GM21786 (cell line): ENCODE measurements around the gene OR11L1.

Source experiments
- ATAC-seq: cut with Tn5 transposase; IDR thresholded peaks from one replicate; pipeline ENCODE4 v1.9.1; 2021; ENCODE audit not compliant: unreplicated experiment

Gene OR11L1, protein sequence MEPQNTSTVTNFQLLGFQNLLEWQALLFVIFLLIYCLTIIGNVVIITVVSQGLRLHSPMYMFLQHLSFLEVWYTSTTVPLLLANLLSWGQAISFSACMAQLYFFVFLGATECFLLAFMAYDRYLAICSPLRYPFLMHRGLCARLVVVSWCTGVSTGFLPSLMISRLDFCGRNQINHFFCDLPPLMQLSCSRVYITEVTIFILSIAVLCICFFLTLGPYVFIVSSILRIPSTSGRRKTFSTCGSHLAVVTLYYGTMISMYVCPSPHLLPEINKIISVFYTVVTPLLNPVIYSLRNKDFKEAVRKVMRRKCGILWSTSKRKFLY

DNA sequence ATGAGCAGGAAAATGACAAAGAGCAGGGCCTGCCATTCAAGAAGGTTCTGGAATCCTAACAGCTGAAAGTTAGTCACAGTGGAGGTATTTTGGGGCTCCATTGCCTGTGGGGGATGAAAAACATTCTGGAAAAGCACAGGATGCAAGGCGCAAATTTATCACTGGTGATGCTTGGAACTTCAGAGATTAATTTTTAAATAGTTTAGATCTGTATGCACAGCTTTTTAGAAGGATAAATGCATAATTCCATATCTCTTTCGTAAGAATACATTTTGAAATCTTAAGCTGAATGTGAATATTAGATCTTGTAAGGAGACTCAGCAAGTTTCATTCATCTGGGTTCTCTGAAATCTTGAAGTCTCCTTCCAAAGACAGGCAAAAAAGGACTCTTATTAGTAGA is at the start of gene OR11L1:
OR11L1 (minus strand) TSS at position 101 of the 400 bp plus-strand sequence; CDS start at position 101, 0 bp downstream.
- no peak for ATAC-seq

DNA sequence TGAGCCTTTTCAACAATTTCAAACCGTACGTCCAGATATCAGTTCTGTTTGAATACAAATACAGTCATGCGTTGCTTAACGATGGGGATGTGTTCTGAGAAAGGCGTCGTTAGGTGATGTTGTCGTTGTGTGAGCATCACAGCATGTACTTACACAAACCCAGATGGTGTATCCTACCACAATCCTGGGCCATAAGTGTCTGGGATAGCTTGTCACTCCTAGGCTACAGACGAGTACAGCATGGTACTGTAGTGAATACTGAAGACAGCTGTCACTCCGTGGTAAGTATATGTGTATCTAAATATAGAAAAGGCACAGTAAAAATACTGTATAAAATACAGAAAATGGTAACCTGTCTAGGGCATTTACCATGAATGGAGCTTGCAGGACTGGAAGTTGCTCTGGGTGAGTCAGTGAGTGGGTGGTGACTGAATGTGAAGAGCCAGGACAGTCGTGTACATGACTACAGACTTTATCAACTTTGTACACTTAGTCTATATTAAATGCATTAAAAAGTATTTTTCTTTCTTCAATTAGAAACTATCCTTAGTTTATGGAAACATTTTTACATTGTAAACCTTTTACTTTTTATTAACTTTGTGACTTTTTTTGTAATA is 43.2 kb upstream of the OR11L1 start:
- ATAC-seq = no peak

DNA sequence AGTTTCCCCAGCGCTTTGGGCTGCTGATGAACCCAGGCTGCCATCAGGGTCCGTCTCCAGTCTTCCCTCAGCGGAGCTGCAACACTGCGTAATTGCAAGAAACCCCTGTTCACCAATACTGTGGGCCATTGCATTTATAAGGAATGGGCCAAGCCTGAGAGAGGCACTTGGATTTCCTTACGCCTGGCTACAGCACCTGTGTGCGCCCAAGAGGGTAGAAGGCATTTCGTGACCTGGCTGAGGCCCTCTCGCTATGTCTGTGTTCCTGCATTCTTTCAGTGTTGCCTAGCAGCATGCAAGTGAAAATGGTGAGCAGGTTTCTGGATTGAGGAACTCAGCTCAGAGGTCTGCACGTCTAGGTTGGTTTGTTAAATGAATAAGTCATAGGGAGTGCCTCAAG is 41.6 kb upstream of the OR11L1 start:
- no peak for ATAC-seq

DNA sequence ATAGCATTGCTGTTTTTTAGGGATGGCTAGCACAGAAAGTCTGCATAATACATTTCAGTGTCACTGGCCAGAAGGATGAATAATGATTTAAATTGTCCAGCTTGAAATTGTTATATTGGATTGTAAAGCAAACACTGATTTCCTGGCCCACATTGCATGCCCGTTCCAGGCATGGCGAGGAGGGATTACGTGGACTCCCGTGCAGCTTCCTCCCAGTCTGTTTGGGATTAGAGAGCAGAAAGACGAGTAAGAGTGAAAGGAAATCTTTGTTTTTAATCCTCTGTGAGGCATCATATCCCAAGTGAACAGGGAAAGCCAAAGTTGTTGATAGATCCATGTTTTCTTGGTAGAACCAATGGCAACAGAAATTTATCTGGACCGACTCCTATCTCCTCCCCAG is 23.7 kb upstream of the OR11L1 start:
- ATAC-seq = no peak

DNA sequence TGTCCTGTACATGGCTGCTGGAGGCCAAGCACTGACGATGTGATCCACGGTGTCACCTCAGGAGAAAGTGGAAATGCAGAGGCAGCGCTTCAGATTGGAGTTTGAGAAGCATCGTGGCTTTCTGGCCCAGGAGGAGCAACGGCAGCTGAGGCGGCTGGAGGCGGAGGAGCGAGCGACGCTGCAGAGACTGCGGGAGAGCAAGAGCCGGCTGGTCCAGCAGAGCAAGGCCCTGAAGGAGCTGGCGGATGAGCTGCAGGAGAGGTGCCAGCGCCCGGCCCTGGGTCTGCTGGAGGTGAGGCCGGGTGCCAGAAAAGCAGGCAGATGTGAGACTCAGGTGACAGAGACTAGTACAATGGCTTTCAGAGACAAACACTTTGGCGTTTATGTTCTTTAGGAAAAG is 22.9 kb upstream of the OR11L1 start:
- no peak for ATAC-seq

DNA sequence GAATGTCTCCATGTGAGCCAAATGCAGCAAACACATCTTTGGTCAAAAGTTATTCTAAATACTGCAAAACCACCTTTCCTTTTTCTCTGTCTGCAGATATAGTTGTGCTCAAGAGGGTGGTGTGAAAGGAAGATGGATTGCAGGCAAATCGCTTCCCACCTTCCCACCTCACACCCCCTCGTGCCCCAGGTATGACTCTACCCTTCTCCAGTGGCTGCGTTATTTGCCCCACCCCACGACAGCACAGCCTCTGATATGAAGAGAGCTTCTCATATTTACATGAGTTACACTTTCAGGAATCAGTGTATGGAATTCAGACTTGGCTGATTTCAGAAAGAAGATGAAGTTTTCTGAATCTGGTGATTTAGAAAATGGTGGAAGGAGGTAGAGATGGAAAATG is 21.1 kb upstream of the OR11L1 start:
- no peak for ATAC-seq

DNA sequence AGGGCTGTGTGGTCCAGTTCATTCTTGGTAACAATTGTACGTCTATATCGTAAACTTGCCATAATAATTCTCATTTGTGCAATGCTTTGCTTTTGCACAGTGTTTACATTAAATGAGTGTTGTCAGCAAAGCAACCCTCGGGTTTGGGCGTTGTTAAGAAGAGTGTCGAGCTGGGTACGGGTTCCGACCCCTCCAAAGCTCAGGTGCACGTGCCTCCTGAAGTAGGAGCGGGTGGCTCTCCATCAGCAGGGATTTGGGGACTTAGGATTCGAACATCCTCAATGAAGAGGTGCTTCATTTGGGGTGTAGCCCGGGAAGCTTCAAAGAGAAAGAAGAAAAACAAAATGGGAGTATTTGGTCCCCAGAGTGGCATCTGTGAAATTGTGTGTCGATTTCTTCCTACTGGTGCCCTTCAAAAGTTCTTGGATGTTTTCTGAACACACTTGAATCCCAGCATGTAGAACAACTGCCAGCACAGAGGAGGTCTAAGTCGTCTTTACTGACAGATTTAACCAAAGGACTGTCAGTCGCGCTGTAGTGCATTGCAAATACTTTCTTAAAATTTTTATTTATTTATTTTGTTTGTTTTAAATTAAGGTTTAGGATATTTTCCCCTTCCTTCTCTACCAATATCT is 16.4 kb upstream of the OR11L1 start:
- ATAC-seq = no peak

DNA sequence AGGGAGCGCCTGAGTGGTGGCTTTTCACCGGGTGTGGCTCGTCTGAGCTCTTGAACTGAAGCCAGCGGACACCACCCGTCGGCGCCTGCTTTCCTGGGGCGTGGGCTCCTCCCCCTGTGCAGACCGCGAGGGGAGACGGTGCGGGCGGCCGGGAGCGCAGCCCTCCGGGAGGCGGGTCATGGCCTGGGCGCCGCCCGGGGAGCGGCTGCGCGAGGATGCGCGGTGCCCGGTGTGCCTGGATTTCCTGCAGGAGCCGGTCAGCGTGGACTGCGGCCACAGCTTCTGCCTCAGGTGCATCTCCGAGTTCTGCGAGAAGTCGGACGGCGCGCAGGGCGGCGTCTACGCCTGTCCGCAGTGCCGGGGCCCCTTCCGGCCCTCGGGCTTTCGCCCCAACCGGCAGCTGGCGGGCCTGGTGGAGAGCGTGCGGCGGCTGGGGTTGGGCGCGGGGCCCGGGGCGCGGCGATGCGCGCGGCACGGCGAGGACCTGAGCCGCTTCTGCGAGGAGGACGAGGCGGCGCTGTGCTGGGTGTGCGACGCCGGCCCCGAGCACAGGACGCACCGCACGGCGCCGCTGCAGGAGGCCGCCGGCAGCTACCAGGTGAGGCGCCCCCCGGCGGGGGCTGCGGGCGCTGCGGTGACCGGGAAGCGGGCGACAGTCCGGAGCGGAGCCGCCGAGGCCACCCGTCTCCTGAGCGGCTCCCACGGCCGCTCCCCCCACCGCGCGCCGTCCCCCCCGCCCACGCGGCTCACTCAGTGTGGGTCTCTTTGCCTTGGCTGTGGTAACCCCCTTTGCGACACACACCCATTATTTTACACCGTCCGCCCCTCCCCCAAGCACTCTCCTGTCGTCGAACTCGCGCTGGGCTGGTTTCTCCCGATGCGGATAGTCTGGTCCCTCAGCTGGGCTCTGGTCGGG is 15.6 kb upstream of the OR11L1 start, which contains the start of gene TRIM58:
TRIM58 (plus strand) TSS at position 119 of the 916 bp plus-strand sequence; CDS start at position 179, 60 bp downstream.
- peak; percentile 74 for ATAC-seq

DNA sequence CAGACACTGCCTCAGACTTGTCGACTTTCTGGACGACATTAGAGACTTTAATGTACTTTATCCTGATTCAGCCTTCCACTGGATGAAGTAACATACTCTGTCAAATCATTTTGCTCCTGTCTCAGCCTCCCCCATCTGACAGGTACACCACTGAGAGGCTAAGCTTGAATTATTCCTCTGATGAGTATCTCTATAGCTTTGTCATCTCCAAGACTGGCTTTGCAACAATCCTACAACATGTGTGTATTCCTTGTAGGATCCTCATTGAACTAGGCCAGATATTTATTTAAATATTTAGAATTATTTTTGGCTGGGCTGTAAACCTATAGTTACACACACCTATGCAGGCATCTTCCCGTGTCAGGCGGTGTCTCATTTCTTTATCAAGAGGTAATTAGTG is 14.2 kb upstream of the OR11L1 start:
- ATAC-seq = no peak

DNA sequence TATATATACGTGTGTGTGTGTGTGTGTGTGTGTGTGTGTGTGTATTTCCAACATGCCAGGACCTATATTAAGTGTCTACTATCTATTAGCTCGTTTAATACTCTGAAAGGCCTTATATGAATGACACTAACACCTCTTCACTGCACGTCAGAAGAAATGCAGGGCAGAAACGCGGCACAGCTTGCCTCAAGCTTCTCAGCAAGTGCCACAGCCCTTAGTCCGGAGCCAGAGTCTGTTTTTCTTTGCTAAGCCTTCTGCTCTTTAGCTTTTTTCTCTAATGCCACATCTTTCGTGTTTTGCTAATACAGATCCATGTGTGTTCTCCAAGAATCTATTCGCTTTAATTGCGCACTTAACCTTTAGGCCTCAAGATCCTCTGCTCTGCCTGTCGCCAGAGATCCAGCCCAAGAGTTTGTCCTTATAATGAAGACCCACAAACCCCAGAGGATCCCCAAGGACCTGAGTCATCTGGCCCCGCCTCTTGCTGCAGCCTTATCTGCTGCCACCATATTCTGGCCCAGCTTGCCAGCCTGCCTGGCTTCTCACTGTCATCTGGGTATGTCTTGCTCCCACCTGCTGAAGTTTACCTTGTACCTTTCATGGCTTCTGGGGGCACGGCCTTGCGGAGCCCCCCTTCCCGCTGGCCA is 13.3 kb upstream of the OR11L1 start:
- no peak for ATAC-seq

DNA sequence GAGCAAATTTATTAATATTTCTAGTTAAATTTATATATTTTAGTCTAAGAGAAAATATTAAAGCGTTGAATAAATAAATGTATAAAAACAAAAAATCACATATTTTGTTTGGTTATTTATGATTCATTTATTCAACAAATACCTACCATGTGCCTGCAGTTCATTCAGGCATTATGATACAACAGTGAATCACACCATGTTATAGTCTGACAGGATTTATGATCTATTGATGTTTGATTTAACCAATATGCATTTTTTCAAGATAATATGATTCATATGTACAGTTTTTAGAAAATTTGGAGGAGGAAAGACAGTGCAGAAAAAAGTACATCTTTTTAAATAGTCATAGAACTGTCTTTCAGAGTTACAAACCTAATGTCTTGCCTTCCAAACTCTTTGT is 7.9 kb upstream of the OR11L1 start:
- ATAC-seq = no peak

DNA sequence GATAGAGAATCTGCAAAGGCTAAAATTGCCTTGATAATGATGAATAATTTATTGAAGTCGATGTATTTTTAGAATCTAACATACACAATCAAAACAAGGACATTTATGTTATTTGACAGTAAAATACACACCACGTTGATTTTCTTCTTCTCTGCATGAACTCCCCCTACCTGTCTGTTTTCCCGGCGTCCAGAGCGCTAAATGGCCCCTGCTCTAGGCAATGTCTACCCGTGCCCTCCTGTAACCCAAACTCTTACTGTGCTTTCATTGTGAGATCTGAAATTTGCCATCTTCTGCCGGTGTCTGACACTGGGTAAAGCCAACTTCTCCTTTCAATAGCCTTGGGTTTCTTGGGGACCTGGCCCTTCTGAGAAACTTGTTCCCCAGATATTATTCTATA is 6.7 kb upstream of the OR11L1 start:
- no peak for ATAC-seq

DNA sequence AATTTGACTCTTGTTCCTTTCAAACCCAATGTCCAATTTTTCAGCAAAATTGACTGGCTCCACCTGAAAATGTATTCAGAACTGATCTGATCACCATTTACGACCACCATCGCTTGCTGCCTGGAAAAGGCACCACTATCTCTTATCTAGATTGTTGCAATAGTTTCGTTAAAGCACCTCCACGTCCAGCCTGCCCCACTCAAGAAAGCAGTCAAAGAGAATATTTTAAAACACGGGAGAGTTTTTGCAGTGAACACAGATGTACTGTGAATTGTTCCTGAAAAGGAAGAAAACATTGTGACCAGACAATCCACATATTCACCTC is 4.0 kb upstream of the OR11L1 start:
- ATAC-seq = no peak

DNA sequence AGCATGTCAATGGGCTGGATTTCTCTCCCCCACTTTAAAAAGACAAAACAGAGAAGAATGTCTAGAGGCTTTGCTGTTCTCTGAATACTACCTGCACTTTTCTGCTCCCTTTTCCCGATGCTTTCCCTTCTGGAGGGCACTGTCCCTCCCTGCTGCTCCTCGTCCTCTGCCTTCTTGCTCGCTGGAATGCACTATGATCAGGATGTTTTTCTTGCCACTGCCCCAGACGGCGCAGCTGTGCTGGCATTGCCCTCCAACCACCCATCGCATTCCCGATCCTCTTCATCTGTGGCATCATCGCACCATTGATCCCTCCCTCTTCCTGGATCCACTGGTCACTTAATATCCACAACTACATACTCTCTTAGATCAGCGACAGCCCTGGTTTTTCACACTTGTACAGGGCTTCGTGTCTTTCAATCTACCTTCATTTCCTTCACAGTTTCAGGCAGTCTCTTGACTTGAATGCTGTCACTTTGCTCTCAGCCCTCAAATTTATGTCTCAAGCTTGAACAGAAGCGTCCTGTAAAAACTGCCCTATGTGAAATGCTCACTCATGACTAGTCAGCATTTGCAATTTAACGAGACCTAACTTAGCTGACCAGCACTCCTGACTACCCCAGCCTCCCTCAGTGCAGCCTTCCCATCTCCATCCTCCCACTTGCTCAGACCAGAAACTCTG is 3.5 kb upstream of the OR11L1 start:
- ATAC-seq = no peak

DNA sequence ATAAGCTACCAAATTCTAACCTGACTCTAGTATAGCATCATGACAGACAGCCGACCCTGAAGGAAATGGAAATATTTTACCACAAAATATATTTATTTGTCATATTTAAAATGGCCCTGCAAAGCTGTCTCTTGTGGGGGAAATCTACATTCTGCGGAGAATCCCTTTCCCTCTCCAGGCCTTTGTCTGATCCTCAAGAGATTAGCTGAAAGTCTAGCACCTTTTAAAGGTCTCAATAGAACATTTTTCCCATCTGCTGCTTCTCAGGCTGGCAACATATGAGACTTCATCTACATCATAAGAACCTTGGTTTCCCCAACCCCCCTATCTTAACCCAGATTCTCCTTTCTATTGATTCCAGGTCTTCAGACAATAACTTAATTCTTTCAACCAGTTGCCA is 1.7 kb upstream of the OR11L1 start:
- no peak for ATAC-seq

DNA sequence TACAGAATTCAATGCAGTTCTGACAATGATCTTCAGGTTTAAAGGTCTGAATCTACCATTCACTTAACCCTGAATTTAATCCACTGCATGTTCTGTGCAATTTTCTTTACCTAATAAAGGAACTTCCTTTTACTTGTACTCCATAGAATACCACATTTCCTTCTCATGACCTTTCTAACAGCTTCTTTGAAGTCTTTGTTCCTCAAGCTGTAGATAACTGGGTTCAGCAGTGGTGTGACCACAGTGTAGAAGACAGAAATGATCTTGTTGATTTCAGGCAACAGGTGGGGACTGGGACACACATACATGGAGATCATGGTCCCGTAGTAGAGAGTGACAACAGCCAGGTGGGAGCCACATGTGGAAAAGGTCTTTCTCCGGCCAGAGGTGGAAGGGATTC is 878 bp downstream of the OR11L1 start:
- no peak for ATAC-seq

DNA sequence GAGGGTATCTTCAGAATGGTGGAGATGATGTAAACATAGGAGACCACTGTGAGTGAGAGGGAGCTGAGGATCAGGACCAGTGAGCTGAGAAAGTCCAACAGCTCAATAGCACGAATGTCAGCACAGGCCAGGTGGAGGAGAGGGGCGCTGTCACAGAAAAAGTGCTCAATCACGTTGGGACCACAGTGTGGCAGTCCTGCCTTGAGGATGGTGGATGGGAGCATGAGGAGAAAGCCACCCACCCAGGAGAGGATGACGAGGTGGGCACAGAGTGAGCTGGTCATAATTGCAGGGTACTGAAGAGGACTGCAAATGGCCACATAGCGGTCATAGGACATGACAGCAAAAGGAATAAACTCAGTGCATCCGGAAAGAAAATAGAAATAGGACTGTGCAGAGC is 8.1 kb downstream of the OR11L1 start:
- no peak for ATAC-seq

DNA sequence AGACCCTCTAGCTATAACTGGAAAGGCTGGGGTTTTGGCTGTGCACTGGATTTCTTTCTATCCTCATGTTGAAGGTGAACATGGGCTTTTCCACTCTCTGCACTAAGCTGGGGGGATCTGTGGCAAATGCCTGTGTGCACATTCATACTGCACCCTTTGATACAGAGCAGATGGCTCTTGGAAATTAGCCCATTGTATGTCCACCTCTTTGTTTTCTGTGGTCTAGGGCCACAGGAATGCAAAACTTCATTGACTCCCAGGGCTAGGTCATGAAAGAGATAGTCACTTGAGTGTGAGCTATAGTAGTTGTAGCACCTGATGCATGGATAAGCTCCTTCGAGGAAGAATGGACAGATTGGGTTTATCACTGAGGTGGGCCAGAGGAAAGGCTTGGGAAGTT is 12.0 kb downstream of the OR11L1 start:
- no peak for ATAC-seq

DNA sequence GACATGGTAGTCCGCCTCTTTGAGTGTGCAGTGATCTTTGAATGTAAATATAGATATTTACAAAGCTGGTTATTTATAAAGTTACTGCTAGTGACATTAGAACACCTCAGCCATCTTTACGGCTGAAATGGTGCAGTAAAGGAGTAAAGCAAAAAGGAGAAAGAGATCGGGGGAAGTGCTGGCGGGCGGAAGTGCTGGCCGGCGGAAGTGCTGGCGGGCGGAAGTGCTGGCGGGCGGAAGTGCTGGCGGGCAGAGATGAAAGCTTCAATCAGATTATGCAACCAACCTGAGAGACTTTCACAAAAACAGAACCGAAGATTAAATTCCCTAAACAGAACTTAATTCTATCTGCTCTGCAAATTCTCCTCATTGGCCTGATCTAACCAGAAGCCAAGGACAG is 16.3 kb downstream of the OR11L1 start:
- no peak for ATAC-seq

DNA sequence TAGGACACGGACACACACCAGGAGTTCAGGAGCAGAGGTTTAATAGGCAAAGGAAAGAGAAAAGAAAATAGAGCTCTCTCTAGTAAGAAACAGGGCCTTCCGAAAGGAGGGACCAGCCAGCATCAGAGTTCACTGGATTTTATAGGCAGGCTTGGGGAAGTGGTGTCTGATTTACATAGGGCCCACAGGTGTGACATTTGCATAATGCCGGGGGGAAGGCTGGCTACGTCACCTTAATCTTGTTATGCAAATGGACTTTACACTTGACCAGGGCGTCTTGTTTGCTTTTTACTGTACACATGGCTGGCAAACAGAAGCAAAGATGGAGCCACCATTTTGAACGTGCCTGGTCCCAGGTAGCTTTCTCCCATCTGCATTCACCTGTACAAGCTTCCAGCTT is 17.7 kb downstream of the OR11L1 start, which contains the start of gene OR14A16:
OR14A16 (minus strand) TSS at position 97 of the 400 bp plus-strand sequence. CDS start 8,390 bp downstream, outside the sequence.
- no peak for ATAC-seq
